Right lung (tissue), 5 donors: ENCODE measurements around the gene GYS1. TPM values are rescaled to one million over a fixed set of nuclear protein-coding genes. Genes with fewer than 3 reads are reported as not detected.

Experiments
- DNase-seq, 2 donors: peaks; one replicate each; pipeline ENCODE4 v3.0.0-alpha.2; 2013
- polyA plus RNA-seq, 5 donors: library from polyadenylated mRNA; unstranded; fragments of 120-200 nt; gene quantifications; one replicate each; pipeline versions ENCODE4 v1.2.1 to v1.2.3, GENCODE V29; 2013; ENCODE audit warnings: inconsistent platforms in 1 of 5, low replicate concordance in 1 of 5; ENCODE audit not compliant: insufficient read length in 5 of 5, insufficient read depth in 1 of 5

Gene GYS1
- polyA plus RNA-seq, 5 donors: 36.9 to 54.5 (median 44.4) TPM

DNA sequence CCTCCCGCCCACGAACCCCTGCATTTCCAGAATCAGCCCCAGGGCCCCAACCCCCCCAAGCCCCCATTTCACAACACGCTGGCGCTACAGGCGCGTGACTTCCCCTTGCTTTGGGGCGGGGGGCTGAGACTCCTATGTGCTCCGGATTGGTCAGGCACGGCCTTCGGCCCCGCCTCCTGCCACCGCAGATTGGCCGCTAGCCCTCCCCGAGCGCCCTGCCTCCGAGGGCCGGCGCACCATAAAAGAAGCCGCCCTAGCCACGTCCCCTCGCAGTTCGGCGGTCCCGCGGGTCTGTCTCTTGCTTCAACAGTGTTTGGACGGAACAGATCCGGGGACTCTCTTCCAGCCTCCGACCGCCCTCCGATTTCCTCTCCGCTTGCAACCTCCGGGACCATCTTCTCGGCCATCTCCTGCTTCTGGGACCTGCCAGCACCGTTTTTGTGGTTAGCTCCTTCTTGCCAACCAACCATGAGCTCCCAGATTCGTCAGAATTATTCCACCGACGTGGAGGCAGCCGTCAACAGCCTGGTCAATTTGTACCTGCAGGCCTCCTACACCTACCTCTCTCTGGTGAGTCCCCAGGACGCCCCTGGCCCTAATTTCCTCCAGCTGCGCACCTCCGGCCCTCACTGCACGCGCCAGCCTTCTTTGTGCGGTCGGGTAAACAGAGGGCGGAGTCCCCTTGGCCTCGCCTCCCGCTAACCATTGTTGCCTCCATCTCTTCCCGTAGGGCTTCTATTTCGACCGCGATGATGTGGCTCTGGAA is 27.9 kb downstream of the GYS1 start, which contains the start of gene FTL:
Gene FTL (plus strand): TSS at position 270 of the 766 bp plus-strand sequence. CDS start 199 bp downstream, at position 469.
- DNase-seq: peak; percentile 97

GRCh38 chr19:48964205-48965039 is 28.7 kb downstream of the GYS1 start:
- DNase-seq: peak in 1 of 2 donors; percentile 30

- peak; percentile 71 to 74 for DNase-seq
Measured at GRCh38 chr19:48963371-48964204, 29.5 kb downstream of the GYS1 start.

GRCh38 chr19:48962849-48963165 is 30.3 kb downstream of the GYS1 start:
- no peak for DNase-seq

DNA sequence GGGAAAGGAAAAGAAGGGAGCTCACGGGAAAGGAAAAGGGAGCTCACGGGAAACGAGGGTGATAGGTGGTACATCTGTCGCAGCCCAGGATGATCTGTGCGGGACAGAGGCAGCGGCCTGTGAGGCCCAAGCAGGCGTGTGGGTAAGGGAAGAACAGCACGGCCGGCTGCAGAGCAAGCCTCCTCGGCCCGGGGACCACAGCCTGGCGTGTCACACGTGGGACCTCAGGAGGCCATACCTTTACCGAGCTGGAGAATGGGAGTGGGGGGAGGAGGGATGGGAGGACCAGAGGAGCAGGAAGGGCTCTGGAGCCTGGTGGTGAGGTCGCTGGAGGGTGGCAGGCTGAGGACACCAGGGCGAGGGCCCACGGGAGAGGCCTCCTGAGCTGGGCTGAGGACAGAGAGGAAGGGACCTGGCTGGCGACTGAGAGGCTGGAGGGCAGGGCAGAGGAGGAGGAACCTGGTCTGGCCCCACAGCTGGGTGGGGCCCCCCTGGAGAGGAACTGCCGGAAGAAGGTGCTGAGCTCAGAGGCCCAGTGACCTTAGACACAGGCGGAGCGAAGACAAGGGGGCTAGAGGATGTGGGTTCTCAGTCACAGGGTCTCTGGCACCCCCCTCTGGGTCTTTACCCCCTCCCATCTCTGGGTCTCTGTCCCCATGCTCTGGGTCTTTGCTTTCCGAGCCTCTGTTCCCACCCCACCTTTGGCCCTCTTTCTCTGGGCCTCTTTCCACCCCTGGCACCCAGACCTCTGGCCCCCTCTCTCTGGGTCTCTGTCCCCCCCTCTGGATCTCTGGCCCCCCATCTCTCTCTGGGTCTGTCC is 30.9 kb downstream of the GYS1 start:
- DNase-seq: peak in 1 of 2 donors; percentile 38

- DNase-seq: no peak
Measured at GRCh38 chr19:48961673-48962028, 31.5 kb downstream of the GYS1 start.

GRCh38 chr19:48961051-48961649 is 32.0 kb downstream of the GYS1 start:
- no peak for DNase-seq

DNA sequence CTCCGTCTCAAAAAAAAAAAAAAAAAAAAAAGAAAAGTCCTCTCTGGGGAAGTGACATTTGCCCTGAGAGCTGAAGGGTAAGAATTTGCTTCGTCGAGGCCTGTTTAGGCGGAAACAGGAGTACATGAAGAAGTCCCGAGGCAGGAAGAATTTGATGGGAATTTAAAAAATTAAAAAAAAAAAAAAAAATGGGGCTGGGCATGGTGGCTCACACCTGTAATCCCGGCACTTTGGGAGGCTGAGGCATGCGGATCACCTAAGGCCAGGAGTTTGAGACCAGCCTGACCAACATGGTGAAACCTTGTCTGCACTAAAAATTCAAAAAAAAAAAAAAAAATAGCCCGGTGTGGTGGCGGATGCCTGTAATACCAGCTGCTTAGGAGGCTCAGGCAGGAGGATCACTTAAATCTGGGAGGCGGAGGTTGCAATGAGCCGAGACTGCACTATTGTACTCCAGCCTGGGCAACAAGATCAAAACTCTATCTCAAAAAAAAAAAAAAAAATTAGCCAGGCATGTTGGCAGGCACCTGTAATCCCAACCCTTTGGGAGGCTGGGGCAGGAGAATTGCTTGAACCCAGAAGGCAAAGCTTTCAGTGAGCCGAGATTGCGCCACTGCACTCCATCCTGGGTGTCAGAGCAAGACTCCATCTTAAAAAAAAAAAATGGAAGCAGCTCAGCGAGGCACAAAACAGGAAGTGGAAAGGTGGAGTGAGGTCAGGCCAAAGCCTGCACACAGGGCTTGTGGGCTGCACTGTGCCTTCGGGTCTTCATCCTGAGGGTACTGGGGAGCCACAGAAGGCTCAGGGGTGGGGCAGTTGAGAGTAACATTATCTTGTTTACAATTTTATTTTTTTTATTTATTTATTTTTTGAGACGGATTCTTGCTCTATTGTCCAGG is 33.5 kb downstream of the GYS1 start:
- no peak for DNase-seq

- DNase-seq: no peak
Measured at GRCh38 chr19:48958006-48958405, 35.1 kb downstream of the GYS1 start.

GRCh38 chr19:48955308-48955958 is 37.7 kb downstream of the GYS1 start:
- no peak for DNase-seq

- peak; percentile 89 to 91 for DNase-seq
Measured at GRCh38 chr19:48954595-48955307, 38.4 kb downstream of the GYS1 start, which contains the start of gene BAX. TSS of gene BAX (plus strand) at chr19:48954875. CDS start at chr19:48954929, 54 bp downstream.

GRCh38 chr19:48953990-48954594 is 39.0 kb downstream of the GYS1 start:
- no peak for DNase-seq

DNA sequence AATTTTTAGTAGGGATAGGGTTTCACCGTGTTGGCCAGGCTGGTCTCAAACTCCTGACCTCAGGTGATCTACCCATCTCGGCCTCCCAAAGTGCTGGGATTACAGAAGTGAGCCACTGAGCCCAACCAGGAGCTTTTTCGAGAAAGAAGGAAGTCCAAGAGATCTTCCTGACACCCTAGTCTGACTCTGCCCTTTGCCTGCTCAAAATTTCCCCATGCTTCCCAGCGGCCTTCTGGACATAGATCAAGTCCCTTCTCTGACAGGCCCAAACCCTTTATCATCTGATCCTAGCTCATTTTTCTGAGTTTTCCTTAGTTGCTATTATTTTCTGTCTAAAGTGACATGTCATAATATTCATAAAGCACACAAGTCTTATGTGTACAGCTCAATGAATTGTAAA is 40.0 kb downstream of the GYS1 start:
- no peak for DNase-seq

GRCh38 chr19:48950830-48951519 is 42.1 kb downstream of the GYS1 start:
- DNase-seq: no peak

- DNase-seq: no peak
Measured at GRCh38 chr19:48950159-48950558, 43.0 kb downstream of the GYS1 start.

DNA sequence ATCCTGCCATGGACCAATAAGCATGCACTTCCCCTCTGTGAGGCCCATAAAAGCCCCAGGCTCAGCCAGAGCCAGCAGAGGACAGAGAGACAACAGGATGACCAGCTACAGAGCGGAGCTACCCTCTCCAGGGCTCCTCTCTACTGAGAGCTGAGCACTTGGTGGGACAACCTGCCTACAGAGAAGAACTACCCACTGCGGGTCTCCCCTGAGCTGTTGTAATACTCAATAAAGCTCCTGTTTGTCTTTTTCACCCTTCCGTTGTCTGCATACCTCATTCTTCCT is 45.9 kb downstream of the GYS1 start:
- no peak for DNase-seq

DNA sequence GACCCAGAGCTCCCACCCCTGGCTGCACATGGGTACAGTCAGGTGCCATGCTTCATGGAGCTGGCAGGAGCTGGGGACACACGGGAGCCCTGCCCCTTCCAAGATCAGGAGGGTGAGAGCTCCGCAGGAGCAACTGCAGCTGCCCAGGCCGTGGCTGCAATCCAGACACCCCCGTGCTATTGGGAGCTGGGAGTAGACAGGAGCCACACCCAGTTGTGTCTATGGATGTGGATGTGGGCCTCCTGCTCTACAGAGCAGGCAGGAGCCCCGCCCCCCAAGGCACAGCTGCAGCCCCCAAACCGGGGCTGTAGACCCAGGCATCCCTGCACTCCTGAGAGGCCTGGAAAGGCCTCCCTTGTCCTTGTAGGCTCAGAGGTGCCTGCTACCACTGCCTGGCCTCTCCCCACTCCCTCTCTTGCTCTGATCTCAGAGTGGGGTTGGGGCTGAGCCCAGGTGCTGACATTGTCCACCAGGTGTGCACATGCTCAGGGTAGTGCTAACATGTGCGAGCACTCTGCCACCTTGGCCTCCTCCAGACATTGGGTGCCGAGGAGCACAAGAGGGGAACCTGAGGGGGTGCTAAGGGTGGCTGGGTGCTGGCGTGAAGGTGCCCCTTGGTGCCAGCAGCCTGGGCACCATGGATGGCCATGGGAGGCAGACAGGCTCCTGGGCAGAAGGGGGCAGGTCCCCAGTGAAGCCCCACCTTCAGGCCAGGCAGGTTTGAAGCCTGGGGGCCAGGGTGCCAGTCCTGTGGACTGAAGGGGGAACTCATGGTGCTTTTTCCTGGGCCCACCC is 46.4 kb downstream of the GYS1 start:
- DNase-seq: no peak
